Panc1 (cell line): ENCODE results near the gene YIPF5. TPM values are rescaled to one million over a fixed set of nuclear protein-coding genes. Genes with fewer than 3 reads are reported as not detected.

Experiments used
- ATAC-seq: fragments of 200-7000 bp; cut with Tn5 transposase; 2 replicates; pipeline ENCODE4 v1.9.1; 2020; ENCODE audit warnings: mild to moderate bottlenecking, moderate library complexity
- BruUV-seq: library from RNA; stranded (reverse); fragments of 400-500 nt; replicated peaks from 2 replicates; lab custom pipeline; 2021; lab: Mats Ljungman, UMichigan
- CTCF ChIA-PET: fragments of 300-600 bp; sonication (Branson Sonifier 250); formaldehyde crosslinking; loops from one replicate; lab custom pipeline; 2022; ENCODE audit warnings: antibody characterized with exemption; lab: Charles Lee
- POLR2A ChIA-PET: fragments of 300-600 bp; sonication (Branson Sonifier 250); formaldehyde crosslinking; loops from one replicate; lab custom pipeline; 2022; ENCODE audit warnings: antibody characterized with exemption; lab: Charles Lee
- DNase-seq: peaks from one replicate; pipeline ENCODE4 v3.0.0-alpha.2; 2010; ENCODE audit warnings: low read depth, low spot score
- H3K27ac ChIP-seq: 2 replicates; pipeline ENCODE4 v1.5.1; 2011; ENCODE audit warnings: mild to moderate bottlenecking, low read length, inconsistent platforms
- H3K27me3 ChIP-seq: fragments of 200-500 bp; sonication (Bioruptor generic); 2 replicates; pipeline ENCODE4 v1.6.0; 2014; ENCODE audit warnings: low read length, inconsistent platforms; ENCODE audit not compliant: control insufficient read depth, insufficient read depth
- H3K36me3 ChIP-seq: fragments of 200-500 bp; sonication (Bioruptor generic); 2 replicates; pipeline ENCODE4 v1.5.1; 2014; ENCODE audit warnings: inconsistent platforms, mild to moderate bottlenecking, low read length, moderate library complexity; ENCODE audit not compliant: control insufficient read depth, insufficient read depth
- H3K4me1 ChIP-seq: 2 replicates; pipeline ENCODE4 v1.5.1; 2011; ENCODE audit warnings: inconsistent platforms, mild to moderate bottlenecking, low read length, moderate library complexity; ENCODE audit not compliant: control insufficient read depth, insufficient read depth
- H3K4me3 ChIP-seq, 2 experiments: 2 replicates each; pipeline ENCODE4 v1.5.1; 2011 to 2012; ENCODE audit warnings: low read depth in 2 of 2, low read length in 2 of 2, mild to moderate bottlenecking in 2 of 2, inconsistent platforms in 1 of 2, moderate library complexity in 1 of 2
- H3K9me3 ChIP-seq: fragments of 200-500 bp; sonication (Bioruptor generic); 2 replicates; pipeline ENCODE4 v1.5.1; 2014; ENCODE audit warnings: low read depth, mild to moderate bottlenecking, inconsistent platforms, low read length, moderate library complexity; ENCODE audit not compliant: control insufficient read depth, insufficient read depth
- POLR2AphosphoS5 ChIP-seq: IDR thresholded peaks from 2 replicates; pipeline ENCODE4 v1.6.1; 2012; ENCODE audit warnings: mild to moderate bottlenecking, low read depth, low read length, moderate library complexity
- SIN3A ChIP-seq: IDR thresholded peaks from 2 replicates; pipeline ENCODE4 v1.6.1; 2012; ENCODE audit warnings: low read depth, mild to moderate bottlenecking, low read length, moderate library complexity, borderline replicate concordance; ENCODE audit not compliant: insufficient read depth
- TCF7L2 ChIP-seq: IDR thresholded peaks from 2 replicates; pipeline ENCODE4 v1.6.1; 2011; ENCODE audit warnings: mild to moderate bottlenecking, low read depth, low read length, inconsistent platforms
- in situ Hi-C: cut with HindIII; loops from 2 replicates; pipeline ENCODE4 v1.10.0; 2016; ENCODE audit warnings: low sequenced_read_pairs, low pct_unique_long_range_greater_than_20kb
- intact Hi-C: fragments of 100-400 bp; cut with micrococcal nuclease; formaldehyde crosslinking; loops from one replicate; pipeline ENCODE4 v1.10.0; 2022; ENCODE audit not compliant: unreplicated experiment
- total RNA-seq: library from RNA; stranded (reverse); gene quantifications from one replicate; pipeline ENCODE4 v1.2.1, GENCODE V29; 2021; ENCODE audit not compliant: unreplicated experiment
- TF ChIP-seq, protein P1 (sequence below): fragments of 450-650 bp; IDR thresholded peaks from 2 replicates; pipeline ENCODE4 v1.5.1; 2017; ENCODE audit warnings: mild to moderate bottlenecking
- TF ChIP-seq, protein P2 (sequence below), 2 experiments: IDR thresholded peaks; 2 replicates each; pipeline ENCODE4 v1.6.1; 2011 to 2012; ENCODE audit warnings: low read depth in 2 of 2, control low read depth in 1 of 2, low read length in 1 of 2, mild to moderate bottlenecking in 1 of 2, moderate library complexity in 1 of 2; ENCODE audit not compliant: insufficient read depth in 1 of 2

Gene YIPF5
- total RNA-seq, 1 experiment from 2014 or later = 43.4 TPM

DNA sequence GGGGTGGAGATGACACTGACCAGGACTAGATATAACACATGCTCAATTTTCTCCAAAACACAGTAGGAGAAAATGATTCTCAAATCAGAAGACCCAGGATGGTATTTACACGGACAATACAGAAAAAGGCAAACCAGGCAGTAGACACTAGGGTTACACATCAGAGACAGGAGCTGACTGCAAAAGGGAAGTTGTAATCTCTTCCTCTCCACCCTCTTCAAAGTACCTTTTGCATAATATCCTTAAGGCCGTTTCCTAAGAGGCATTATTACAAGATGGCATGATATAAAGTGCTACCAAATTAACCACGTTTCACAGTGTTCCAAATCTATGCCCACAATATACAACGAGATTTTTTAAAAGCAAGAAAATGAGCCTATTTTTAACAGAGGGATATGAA is 39.2 kb downstream of the YIPF5 start:
- in situ Hi-C loops = no loop called here
- Histone ChIP-seq H3K4me3 (no peak overlapping the region), H3K27ac (no peak overlapping the region), H3K4me1 (no peaks in the 10 kb centered on the region), H3K9me3 (no peaks in the 10 kb centered on the region), H3K27me3 (no peaks in the 10 kb centered on the region; the same call in 1 of the 2 replicates), H3K36me3 (no peaks in the 10 kb centered on the region)
- TF ChIP-seq SIN3A (no peak), POLR2AphosphoS5 (no peak), TCF7L2 (no peak)
- TF ChIP-seq, protein P1, sequence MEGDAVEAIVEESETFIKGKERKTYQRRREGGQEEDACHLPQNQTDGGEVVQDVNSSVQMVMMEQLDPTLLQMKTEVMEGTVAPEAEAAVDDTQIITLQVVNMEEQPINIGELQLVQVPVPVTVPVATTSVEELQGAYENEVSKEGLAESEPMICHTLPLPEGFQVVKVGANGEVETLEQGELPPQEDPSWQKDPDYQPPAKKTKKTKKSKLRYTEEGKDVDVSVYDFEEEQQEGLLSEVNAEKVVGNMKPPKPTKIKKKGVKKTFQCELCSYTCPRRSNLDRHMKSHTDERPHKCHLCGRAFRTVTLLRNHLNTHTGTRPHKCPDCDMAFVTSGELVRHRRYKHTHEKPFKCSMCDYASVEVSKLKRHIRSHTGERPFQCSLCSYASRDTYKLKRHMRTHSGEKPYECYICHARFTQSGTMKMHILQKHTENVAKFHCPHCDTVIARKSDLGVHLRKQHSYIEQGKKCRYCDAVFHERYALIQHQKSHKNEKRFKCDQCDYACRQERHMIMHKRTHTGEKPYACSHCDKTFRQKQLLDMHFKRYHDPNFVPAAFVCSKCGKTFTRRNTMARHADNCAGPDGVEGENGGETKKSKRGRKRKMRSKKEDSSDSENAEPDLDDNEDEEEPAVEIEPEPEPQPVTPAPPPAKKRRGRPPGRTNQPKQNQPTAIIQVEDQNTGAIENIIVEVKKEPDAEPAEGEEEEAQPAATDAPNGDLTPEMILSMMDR = no peak
- TF ChIP-seq, protein P2, sequence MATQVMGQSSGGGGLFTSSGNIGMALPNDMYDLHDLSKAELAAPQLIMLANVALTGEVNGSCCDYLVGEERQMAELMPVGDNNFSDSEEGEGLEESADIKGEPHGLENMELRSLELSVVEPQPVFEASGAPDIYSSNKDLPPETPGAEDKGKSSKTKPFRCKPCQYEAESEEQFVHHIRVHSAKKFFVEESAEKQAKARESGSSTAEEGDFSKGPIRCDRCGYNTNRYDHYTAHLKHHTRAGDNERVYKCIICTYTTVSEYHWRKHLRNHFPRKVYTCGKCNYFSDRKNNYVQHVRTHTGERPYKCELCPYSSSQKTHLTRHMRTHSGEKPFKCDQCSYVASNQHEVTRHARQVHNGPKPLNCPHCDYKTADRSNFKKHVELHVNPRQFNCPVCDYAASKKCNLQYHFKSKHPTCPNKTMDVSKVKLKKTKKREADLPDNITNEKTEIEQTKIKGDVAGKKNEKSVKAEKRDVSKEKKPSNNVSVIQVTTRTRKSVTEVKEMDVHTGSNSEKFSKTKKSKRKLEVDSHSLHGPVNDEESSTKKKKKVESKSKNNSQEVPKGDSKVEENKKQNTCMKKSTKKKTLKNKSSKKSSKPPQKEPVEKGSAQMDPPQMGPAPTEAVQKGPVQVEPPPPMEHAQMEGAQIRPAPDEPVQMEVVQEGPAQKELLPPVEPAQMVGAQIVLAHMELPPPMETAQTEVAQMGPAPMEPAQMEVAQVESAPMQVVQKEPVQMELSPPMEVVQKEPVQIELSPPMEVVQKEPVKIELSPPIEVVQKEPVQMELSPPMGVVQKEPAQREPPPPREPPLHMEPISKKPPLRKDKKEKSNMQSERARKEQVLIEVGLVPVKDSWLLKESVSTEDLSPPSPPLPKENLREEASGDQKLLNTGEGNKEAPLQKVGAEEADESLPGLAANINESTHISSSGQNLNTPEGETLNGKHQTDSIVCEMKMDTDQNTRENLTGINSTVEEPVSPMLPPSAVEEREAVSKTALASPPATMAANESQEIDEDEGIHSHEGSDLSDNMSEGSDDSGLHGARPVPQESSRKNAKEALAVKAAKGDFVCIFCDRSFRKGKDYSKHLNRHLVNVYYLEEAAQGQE (IDR thresholded peaks at IDR 0.05; ENCODE audit: insufficient read depth in 1 of 2, low read depth in 2 of 2, low read length in 1 of 2) = no peak
- BruUV-seq = no TSS peak
- ChIA-PET CTCF (no interaction called here), POLR2A (no interaction called here)
- intact Hi-C loops = loop anchor here (10.0 kb wide), 1 partner anchor 306 kb away; no protein-coding TSS in a partner anchor
- DNase-seq (no peak), ATAC-seq (no peak)

DNA sequence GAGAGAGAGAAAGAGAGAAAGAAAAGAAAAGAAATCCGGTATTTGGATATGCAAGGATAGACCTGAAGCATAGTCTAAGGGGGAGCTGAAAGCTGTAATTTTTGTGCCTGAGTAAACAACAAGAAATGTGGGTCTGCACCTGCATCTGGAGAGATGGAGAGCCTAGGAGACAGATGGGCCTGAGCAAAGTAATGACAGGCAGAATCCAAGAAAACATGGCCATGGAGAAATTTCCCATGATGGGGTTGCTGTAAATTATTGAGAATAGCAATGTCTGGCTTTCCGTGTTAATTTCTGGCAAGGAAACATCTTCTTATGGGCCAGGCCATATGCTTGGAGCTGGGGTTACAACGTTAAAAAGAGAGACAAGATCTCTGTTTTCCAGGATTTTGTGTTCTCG is 40.2 kb downstream of the YIPF5 start:
- in situ Hi-C loops = no loop called here

More for the DNA sequence above, 40.2 kb downstream of the YIPF5 start:
- POLR2A ChIA-PET = no interaction called here
- ATAC-seq (no peak), DNase-seq (no peak)
- Histone ChIP-seq H3K4me1 (no peaks in the 10 kb centered on the region), H3K4me3 (no peak overlapping the region), H3K36me3 (no peaks in the 10 kb centered on the region), H3K27me3 (no peaks in the 10 kb centered on the region; the same call in 1 of the 2 replicates), H3K27ac (no peak overlapping the region), H3K9me3 (no peaks in the 10 kb centered on the region)
- TF ChIP-seq, protein P1 = no peak
- TF ChIP-seq POLR2AphosphoS5 = no peak
- TF ChIP-seq TCF7L2 = no peak
- no peak for TF ChIP-seq SIN3A
- TF ChIP-seq, protein P2 (IDR thresholded peaks at IDR 0.05; ENCODE audit: insufficient read depth in 1 of 2, low read depth in 2 of 2, low read length in 1 of 2) = no peak
- BruUV-seq = no TSS peak
- CTCF ChIA-PET = no interaction called here
- intact Hi-C loops = loop anchor here (10.0 kb wide), 1 partner anchor 306 kb away; no protein-coding TSS in a partner anchor
